Esophagus squamous epithelium (tissue), 4 donors: ENCODE measurements around the gene HYLS1.

ENCODE experiments used
- POLR2A ChIP-seq, 4 donors: fragments of 450-650 bp; IDR thresholded peaks; one replicate each; pipeline ENCODE4 v1.6.1; 2017; ENCODE audit warnings: antibody characterized with exemption in 4 of 4, mild to moderate bottlenecking in 4 of 4, moderate library complexity in 3 of 4
- TF ChIP-seq, protein P1 (sequence below), 6 experiments: fragments of 450-650 bp in 4 of 6; fragments of 200-600 bp in 2 of 6; sonication (generic) in 2 of 6; IDR thresholded peaks; one replicate each; pipeline ENCODE4 v1.5.1; 2016 to 2019; ENCODE audit warnings: antibody characterized with exemption in 6 of 6, mild to moderate bottlenecking in 4 of 6, moderate library complexity in 4 of 6

DNA sequence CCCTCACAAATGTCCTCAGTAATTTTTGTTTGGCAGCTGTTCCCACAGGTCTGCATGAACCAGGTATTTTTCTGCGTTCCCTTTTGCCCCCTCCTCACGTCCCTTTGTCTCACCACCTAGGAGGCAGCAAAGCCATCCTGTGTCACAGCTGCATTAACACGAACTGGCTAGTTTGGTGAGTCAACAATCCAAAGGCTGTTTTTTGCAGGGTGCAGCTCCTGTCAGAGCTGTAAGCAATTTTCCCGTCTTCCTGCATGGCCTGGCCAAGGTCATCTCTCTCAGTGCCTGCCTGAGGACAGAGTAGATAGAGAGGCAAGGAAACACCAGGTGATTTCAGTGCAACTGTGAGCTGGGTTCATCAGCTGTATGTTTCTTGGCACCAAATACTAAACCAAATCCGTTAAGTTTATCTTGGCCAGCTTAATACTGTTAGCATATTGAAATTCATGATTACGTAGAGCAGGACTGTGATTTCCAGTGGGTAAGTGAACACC lies 37.8 kb downstream of the HYLS1 start:
- TF ChIP-seq, protein P1, sequence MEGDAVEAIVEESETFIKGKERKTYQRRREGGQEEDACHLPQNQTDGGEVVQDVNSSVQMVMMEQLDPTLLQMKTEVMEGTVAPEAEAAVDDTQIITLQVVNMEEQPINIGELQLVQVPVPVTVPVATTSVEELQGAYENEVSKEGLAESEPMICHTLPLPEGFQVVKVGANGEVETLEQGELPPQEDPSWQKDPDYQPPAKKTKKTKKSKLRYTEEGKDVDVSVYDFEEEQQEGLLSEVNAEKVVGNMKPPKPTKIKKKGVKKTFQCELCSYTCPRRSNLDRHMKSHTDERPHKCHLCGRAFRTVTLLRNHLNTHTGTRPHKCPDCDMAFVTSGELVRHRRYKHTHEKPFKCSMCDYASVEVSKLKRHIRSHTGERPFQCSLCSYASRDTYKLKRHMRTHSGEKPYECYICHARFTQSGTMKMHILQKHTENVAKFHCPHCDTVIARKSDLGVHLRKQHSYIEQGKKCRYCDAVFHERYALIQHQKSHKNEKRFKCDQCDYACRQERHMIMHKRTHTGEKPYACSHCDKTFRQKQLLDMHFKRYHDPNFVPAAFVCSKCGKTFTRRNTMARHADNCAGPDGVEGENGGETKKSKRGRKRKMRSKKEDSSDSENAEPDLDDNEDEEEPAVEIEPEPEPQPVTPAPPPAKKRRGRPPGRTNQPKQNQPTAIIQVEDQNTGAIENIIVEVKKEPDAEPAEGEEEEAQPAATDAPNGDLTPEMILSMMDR (IDR thresholded peaks at IDR 0.05), result no peak
- no peak for TF ChIP-seq POLR2A (IDR thresholded peaks at IDR 0.05)
